Activated naive CD8-positive, alpha-beta T cell treated with anti-CD3 and anti-CD28 coated beads, Interleukin-2, amount 50 U/mL, for 24 hours (primary cell): ENCODE measurements around the gene PACRGL.
"Not testable (repeated sequence)": the region's sequence is repeated elsewhere in the genome, so short reads cannot be mapped to it uniquely, and the experiment has no call there.

ENCODE experiments used
- ATAC-seq: fragments of 150-1000 bp; cut with Tn5 transposase; one replicate; pipeline ENCODE4 v1.10.0; 2021
- DNase-seq: peaks from one replicate; pipeline ENCODE4 v3.0.0; 2021
- H3K27ac Mint-ChIP-seq: one replicate; pipeline ENCODE4 v1.8.0; 2021; ENCODE audit warnings: mild to moderate bottlenecking, mixed read lengths
- H3K27me3 Mint-ChIP-seq: one replicate; pipeline ENCODE4 v1.8.0; 2021; ENCODE audit warnings: mixed read lengths
- H3K36me3 Mint-ChIP-seq: one replicate; pipeline ENCODE4 v1.8.0; 2021; ENCODE audit warnings: low read depth, mixed read lengths
- H3K4me1 Mint-ChIP-seq: one replicate; pipeline ENCODE4 v1.8.0; 2021; ENCODE audit warnings: mixed read lengths
- H3K4me3 Mint-ChIP-seq: one replicate; pipeline ENCODE4 v1.8.0; 2021; ENCODE audit warnings: mild to moderate bottlenecking, moderate library complexity, mixed read lengths
- H3K9me3 Mint-ChIP-seq: one replicate; pipeline ENCODE4 v1.8.0; 2021; ENCODE audit warnings: mixed read lengths

Gene PACRGL

DNA sequence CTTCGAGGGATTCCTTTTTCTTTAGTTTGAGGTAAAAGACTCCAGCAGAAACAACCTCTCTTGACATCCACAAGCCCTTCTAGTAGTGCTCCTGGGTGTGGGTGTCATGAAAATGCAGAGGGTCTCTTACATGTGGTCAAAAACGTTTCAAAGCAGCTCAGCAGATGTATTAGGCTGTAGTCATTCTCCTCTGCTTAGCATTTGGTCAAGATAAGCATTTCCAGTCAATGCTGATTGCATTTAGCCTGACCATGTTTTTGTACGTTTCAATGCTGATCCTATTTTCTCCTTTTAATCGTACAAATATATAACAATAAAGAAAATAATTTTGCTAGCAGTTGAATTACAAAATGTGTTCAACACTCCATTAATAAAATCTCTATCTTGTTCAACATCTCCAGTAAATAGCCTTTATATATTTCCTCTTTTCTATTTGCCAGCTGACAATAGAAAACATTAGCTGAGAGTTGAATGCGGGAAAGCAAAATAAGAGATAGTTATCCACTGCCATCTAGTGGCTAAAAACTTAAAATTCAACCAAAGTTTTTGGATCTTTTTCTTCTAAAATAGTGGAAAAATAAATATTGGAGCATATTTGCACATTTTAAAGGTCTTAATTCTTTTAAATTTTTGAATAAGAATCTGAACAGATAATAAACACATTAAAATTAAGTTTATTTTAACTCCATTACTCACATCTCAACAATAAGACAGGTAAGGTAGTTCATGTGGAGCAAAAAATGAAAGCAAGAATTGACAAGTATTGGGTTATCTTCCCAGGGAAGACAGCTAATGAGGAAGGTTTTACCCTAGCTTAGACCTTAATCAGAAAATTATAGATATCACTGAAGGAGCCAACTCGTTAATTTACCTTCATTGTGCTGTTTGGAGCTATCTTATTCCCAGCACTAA is 15.2 kb upstream of the PACRGL start:
- H3K4me1 Mint-ChIP-seq: no peaks in the 10 kb centered on the region
- peaks cover 19% of the 10 kb centered on the region for H3K27me3 Mint-ChIP-seq
- H3K27ac Mint-ChIP-seq: no peak overlapping the region
- H3K4me3 Mint-ChIP-seq: no peak overlapping the region
- ATAC-seq: no peak
- no peaks in the 10 kb centered on the region for H3K9me3 Mint-ChIP-seq
- no peak for DNase-seq
- H3K36me3 Mint-ChIP-seq: no peaks in the 10 kb centered on the region

DNA sequence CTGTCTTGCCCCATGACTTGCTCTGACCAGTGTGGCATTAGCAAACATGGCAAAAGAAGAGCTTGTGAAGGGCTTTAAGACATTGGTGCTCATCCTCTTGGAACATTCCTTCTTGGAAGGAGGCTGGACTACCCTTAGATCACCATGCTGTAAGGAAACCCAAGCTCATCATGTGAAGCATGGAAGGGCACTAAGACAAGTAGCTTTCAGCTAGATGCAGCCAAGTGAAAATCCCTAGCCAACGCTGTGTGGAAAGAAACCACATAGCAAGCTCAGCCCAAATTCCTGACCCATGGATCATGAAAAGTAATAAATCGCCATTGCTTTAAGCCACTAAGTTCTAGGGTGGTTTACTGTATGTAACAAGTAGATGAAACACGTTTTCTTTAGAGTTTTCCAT is 12.4 kb upstream of the PACRGL start:
- no peak for DNase-seq
- peaks cover 7% of the 10 kb centered on the region for H3K27me3 Mint-ChIP-seq
- H3K27ac Mint-ChIP-seq: no peak overlapping the region
- H3K4me3 Mint-ChIP-seq: no peak overlapping the region
- ATAC-seq: no peak
- H3K9me3 Mint-ChIP-seq: no peaks in the 10 kb centered on the region
- H3K36me3 Mint-ChIP-seq: no peaks in the 10 kb centered on the region
- no peaks in the 10 kb centered on the region for H3K4me1 Mint-ChIP-seq

DNA sequence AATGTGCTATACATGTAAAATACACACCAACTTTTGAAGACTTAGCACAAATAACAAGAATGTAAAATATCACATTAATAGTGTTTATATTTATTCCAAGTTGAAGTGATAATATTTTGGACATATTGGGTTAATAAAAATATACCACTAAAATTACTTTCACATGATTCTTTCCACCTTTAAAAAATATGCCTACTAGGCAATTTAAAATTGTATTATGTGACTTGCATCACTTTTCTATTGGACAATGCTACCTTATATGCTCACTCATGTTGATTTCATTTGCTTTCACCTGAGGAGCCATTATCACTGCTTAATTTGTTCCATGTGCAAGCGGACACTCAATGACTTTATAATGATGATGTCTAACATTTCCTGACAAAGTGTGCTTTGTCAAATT is 3.4 kb upstream of the PACRGL start:
- peaks cover 1% of the 10 kb centered on the region for H3K36me3 Mint-ChIP-seq
- no peak overlapping the region for H3K4me3 Mint-ChIP-seq
- H3K9me3 Mint-ChIP-seq: no peaks in the 10 kb centered on the region
- ATAC-seq (no peak), DNase-seq (no peak)
- no peak overlapping the region for H3K27ac Mint-ChIP-seq
- peaks cover 2% of the 10 kb centered on the region for H3K27me3 Mint-ChIP-seq
- peaks cover 15% of the 10 kb centered on the region for H3K4me1 Mint-ChIP-seq

DNA sequence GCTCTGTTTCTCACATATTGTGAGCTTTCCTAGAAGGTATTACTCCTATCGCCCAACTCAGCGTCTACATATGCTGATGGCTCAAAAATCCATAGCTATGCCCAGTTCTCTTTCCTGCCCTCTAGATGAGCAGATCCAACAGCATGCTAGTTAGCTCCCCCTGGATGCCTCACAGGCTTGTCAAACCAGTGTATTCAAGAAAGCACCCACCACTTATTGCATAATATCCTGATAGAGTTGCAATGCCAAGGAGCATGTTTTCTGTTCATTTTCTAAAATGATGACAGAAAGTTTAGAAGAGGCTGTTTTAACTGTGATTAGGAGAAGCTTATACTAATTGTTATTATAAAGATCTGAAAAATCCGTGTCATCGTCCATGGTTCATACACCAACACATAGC is 1.9 kb upstream of the PACRGL start:
- no peak for ATAC-seq
- no peak for DNase-seq
- Mint-ChIP-seq H3K9me3 (no peaks in the 10 kb centered on the region), H3K4me3 (no peak overlapping the region), H3K27me3 (peaks cover 2% of the 10 kb centered on the region), H3K27ac (no peak overlapping the region), H3K4me1 (peaks cover 25% of the 10 kb centered on the region), H3K36me3 (peaks cover 1% of the 10 kb centered on the region)

DNA sequence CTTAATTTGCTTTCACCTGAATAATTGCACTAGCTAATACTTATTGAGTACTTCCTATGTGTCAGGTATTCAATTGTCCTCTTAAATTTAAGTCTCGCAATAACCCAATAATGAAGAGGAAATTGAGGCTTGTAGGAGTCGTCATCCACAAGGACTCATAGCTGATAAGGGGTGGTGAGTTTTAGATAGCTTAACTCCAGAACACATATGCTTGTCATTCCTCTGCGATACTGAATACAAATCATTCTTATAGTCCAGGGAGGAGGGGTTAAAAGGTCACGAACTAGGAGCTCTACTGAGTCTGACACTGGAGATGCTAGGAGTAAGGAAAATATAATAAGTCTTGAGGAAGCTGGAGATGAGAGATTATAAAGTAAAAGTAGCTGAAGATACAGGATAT is 1.4 kb upstream of the PACRGL start:
- Mint-ChIP-seq H3K4me3 (peak overlapping the region; percentile 45), H3K27me3 (peaks cover 2% of the 10 kb centered on the region), H3K9me3 (no peaks in the 10 kb centered on the region), H3K27ac (no peak overlapping the region), H3K4me1 (peaks cover 25% of the 10 kb centered on the region), H3K36me3 (peaks cover 3% of the 10 kb centered on the region)
- ATAC-seq (no peak), DNase-seq (no peak)

DNA sequence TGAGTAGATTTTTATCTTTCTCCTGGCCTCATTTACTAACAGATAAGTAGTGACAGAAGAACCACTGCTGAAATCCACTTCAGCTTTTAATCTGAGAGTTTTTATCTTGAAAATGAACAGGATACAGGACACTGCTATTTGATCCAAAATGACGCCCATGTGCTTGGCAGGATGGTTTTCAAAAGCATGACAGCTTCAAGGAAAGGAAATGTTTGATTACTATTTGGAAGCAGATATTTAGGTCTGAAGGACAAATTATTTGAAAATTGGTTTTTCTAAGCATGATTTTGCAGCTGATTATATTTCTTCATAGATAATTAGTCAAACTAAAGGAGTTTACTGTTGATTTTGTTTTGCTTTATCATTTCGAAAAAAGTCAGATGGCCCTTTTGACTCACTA is 11.1 kb downstream of the PACRGL start:
- Mint-ChIP-seq H3K36me3 (peaks cover 40% of the 10 kb centered on the region), H3K27me3 (no peaks in the 10 kb centered on the region), H3K4me3 (no peak overlapping the region), H3K27ac (no peak overlapping the region), H3K9me3 (peaks cover 5% of the 10 kb centered on the region), H3K4me1 (no peaks in the 10 kb centered on the region)
- ATAC-seq: no peak
- DNase-seq: no peak

DNA sequence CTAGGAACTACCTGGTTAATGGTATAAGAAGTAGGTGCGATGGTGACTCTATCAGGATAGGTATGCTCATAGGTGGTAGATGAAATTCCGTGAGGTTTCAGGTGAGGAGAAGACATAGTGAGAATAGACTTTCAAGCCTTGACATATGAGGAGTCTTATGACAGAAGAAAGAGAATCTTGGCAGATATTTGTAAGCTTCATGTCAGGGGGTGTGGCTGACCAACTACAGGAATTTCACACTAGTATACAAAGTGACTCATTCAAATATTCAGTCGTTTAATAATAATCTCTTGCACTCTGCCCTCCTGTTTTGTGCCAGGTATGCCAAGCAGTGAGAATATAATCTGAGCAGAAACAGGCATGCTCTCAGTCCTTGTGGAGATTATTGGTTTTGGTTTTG is 22.8 kb downstream of the PACRGL start:
- ATAC-seq: no peak
- Mint-ChIP-seq H3K4me1 (no peaks in the 10 kb centered on the region), H3K9me3 (no peaks in the 10 kb centered on the region), H3K4me3 (no peak overlapping the region), H3K36me3 (peaks cover 78% of the 10 kb centered on the region), H3K27ac (no peak overlapping the region), H3K27me3 (no peaks in the 10 kb centered on the region)
- DNase-seq: no peak

DNA sequence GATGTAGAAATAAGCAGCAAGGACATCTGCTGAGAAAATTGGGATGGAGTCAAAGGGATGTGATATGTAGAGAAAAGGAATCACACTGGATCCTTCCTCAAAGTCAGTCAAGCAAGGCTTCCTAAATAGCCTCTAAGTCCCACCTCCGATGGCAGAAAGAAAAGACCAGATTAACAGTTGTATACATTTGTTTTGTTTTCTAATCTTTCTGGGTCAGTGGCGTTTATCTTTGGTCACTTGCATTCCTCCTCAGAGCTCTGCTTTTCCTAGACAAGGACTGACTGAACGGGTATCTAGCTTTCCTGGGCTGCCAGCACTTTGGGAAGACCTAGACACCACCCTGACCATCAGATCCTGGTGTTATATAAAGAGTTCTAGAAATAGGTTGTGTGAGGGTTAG is 23.2 kb downstream of the PACRGL start:
- ATAC-seq: no peak
- no peak overlapping the region for H3K27ac Mint-ChIP-seq
- DNase-seq: no peak
- H3K4me1 Mint-ChIP-seq: no peaks in the 10 kb centered on the region
- H3K9me3 Mint-ChIP-seq: no peaks in the 10 kb centered on the region
- H3K36me3 Mint-ChIP-seq: peaks cover 73% of the 10 kb centered on the region
- no peak overlapping the region for H3K4me3 Mint-ChIP-seq
- no peaks in the 10 kb centered on the region for H3K27me3 Mint-ChIP-seq

DNA sequence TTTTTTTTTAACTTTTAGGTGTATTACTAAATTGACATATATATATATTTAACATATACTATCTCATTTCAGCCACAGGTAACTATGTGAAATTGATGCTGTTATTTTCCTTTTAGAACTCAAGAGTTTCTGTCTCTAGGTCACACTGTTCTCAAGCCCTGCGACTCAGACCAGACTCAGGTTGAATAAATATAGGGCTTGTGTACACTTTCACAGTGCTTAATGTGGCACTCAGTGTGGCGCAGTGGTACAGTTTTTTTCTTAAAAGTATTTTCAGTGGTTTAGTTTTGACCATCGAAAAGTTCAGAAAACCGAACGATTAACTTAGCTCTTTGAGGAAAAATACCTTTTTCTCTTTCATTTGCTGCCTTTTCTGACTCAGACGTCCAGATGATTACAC is 24.7 kb downstream of the PACRGL start:
- Mint-ChIP-seq H3K4me3 (no peak overlapping the region), H3K9me3 (no peaks in the 10 kb centered on the region), H3K36me3 (peaks cover 68% of the 10 kb centered on the region), H3K4me1 (no peaks in the 10 kb centered on the region), H3K27me3 (no peaks in the 10 kb centered on the region), H3K27ac (no peak overlapping the region)
- ATAC-seq (no peak), DNase-seq (no peak)

DNA sequence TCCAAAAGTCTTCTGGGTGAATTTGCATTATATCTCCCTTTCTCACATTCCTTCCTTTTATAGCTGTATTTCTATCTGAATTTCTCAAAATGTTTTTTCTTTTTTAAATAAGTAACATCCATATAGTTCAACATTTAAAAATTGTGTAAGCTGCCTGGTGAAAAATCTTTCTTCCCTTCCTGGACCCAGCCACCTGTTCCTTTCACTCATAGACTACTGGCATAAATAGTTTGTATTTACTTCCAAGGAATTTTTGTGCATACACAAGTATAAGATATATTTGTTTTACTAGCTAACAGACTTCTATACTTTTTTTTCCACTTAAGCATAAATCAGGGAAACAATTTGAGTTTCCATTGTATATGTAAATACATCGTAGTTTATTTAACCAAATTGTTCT is 35.7 kb downstream of the PACRGL start:
- ATAC-seq (no peak), DNase-seq (no peak)
- Mint-ChIP-seq H3K4me3 (no peak overlapping the region), H3K27ac (no peak overlapping the region), H3K36me3 (peaks cover 79% of the 10 kb centered on the region), H3K27me3 (no peaks in the 10 kb centered on the region), H3K9me3 (peaks cover 52% of the 10 kb centered on the region), H3K4me1 (no peaks in the 10 kb centered on the region)

DNA sequence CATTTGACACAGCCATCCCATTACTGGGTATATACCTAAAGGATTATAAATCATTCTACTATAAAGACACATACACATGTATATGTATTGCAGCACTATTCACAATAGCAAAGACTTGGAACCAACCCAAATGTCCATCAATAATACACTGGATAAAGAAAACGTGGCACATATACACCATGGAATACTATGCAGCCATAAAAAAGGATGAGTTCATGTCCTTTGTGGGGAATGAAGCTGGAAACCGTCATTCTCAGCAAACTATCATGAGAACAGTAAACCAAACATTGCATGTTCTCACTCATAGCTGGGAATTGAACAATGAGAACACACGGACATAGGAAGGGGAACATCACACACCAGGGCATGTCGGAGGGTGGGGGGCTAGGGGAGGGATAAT is 45.7 kb downstream of the PACRGL start:
- not testable (repeated sequence) for DNase-seq, ATAC-seq, H3K27ac Mint-ChIP-seq, H3K4me1 Mint-ChIP-seq, H3K4me3 Mint-ChIP-seq, H3K27me3 Mint-ChIP-seq
- peaks cover 17% of the 10 kb centered on the region for H3K36me3 Mint-ChIP-seq
- peaks cover 19% of the 10 kb centered on the region for H3K9me3 Mint-ChIP-seq

DNA sequence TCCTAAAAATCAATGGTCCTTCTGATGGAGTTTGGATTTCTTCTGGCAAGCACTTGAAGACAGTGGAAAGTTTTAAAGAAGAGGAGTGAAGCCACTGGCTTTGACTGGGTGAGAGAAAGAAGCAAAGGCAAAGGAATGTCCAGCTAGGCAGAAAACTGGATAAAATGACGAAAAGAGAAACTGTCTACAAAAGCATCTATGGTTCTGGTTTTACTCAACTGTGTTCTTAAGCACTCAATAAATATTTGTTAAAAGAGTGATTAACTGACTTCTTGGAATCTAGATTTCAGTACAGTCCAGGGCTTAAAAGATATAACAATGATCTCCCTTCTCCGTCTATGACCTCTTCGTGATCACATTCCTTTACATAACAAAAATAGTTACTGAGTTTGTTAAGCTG is 52.4 kb downstream of the PACRGL start:
- H3K27me3 Mint-ChIP-seq: no peaks in the 10 kb centered on the region
- H3K4me1 Mint-ChIP-seq: no peaks in the 10 kb centered on the region
- ATAC-seq (no peak), DNase-seq (no peak)
- H3K9me3 Mint-ChIP-seq: no peaks in the 10 kb centered on the region
- H3K27ac Mint-ChIP-seq: no peak overlapping the region
- H3K36me3 Mint-ChIP-seq: peaks cover 12% of the 10 kb centered on the region
- no peak overlapping the region for H3K4me3 Mint-ChIP-seq

DNA sequence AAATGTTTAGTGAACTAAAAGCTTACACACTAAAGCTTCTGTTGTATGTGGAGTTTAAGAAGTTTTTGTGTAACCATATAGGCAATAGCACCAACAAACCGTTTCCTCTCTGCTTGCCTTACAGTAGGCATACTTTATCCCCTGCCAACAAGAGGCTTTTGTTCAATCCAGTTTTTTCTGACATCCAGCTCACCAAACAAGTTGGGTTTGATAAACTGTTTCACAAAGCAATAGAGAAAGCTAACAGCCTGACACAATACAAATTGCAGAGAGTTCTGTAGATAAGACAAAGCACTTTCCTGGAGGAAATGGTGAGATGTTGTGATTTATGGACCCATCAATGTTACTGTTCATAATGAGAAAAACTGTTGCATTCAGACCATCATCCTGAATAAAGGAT is 53.8 kb downstream of the PACRGL start:
- Mint-ChIP-seq H3K9me3 (no peaks in the 10 kb centered on the region), H3K27ac (no peak overlapping the region), H3K36me3 (peaks cover 10% of the 10 kb centered on the region), H3K4me1 (no peaks in the 10 kb centered on the region), H3K27me3 (no peaks in the 10 kb centered on the region), H3K4me3 (no peak overlapping the region)
- no peak for DNase-seq
- no peak for ATAC-seq

DNA sequence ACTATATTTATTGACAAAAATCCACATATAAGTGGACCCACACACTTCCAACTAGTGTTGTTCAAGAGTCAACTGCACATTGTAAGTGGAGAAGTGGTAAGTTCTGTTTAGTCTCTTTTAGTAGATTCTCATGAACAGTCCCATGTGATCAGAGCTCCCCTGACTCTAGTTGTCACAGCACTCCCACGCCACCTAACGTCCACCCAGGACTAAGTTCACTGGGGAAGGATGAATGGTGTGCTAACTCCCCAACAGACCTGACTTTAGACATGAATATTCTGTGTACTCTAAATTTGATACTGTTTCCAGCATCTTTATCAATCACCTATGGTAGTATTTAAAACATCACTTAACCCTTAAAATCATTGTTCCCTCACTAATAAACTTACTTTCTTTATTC is 59.8 kb downstream of the PACRGL start:
- Mint-ChIP-seq H3K36me3 (no peaks in the 10 kb centered on the region), H3K27ac (no peak overlapping the region), H3K4me1 (no peaks in the 10 kb centered on the region), H3K27me3 (no peaks in the 10 kb centered on the region), H3K4me3 (no peak overlapping the region), H3K9me3 (no peaks in the 10 kb centered on the region)
- DNase-seq (no peak), ATAC-seq (no peak)

DNA sequence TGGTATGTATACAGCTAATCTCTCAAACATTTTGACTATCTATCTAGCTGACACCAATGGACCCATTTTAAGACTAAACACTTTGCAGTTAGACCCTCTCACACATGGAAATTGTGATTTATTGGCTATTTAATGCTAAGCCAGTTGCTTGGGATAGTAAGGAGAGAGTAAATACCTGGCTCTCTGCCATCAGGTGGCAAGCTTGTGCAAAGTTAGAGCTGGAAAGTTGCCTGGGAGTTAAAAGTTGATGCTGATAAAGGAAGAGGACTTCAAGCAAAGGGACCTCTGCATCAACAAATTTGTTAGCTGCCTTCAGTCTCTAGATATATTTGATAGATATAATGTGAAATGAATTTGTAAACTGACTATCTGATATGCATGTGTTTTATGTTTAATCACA is 61.1 kb downstream of the PACRGL start:
- no peak overlapping the region for H3K27ac Mint-ChIP-seq
- no peaks in the 10 kb centered on the region for H3K9me3 Mint-ChIP-seq
- ATAC-seq: no peak
- no peaks in the 10 kb centered on the region for H3K27me3 Mint-ChIP-seq
- H3K36me3 Mint-ChIP-seq: no peaks in the 10 kb centered on the region
- no peak for DNase-seq
- H3K4me1 Mint-ChIP-seq: no peaks in the 10 kb centered on the region
- no peak overlapping the region for H3K4me3 Mint-ChIP-seq

DNA sequence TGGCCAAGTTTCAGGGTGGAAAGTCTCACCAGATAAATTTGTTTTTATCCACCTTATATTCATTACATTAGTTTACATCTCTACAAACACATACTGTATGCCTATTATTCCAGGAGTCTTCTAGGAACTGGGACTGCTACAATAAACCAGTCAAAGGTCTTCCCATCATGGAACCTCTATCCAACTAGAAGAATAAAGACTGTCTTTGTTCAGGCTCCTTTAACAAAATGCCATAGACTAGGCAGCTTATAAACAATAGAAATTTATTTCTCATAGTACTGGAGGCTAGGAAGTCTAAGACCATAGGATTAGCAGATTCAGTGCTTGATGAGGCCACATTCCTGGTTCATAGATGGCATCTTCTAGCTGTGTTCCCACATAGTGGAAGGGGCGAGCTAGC is 61.6 kb downstream of the PACRGL start:
- no peak overlapping the region for H3K4me3 Mint-ChIP-seq
- H3K36me3 Mint-ChIP-seq: no peaks in the 10 kb centered on the region
- H3K4me1 Mint-ChIP-seq: no peaks in the 10 kb centered on the region
- ATAC-seq: no peak
- no peaks in the 10 kb centered on the region for H3K27me3 Mint-ChIP-seq
- no peak overlapping the region for H3K27ac Mint-ChIP-seq
- DNase-seq: no peak
- no peaks in the 10 kb centered on the region for H3K9me3 Mint-ChIP-seq
